HL-60 (cell line): ENCODE data around the gene HACL1.

Experiments
- DNase-seq, 2 experiments: peaks; one replicate each; pipeline ENCODE4 v3.0.0-alpha.2; 2010 to 2020; ENCODE audit warnings: low read depth in 1 of 2, low spot score in 1 of 2
- H3K27ac ChIP-seq: fragments of 250-450 bp; sonication (Bioruptor Pico); replicated peaks from 2 replicates; pipeline ENCODE4 v1.5.1; 2020; ENCODE audit warnings: mild to moderate bottlenecking, moderate library complexity
- H3K27me3 ChIP-seq: fragments of 250-450 bp; sonication (Bioruptor Pico); 2 replicates; pipeline ENCODE4 v1.5.1; 2021; ENCODE audit warnings: mild to moderate bottlenecking, moderate library complexity; ENCODE audit not compliant: insufficient read depth, poor library complexity, severe bottlenecking
- H3K4me3 ChIP-seq: replicated peaks from 2 replicates; pipeline ENCODE4 v1.5.1; 2011; ENCODE audit warnings: mild to moderate bottlenecking, control low read depth, low read length; ENCODE audit not compliant: insufficient read depth
- CTCF ChIP-seq: IDR thresholded peaks from one replicate; pipeline ENCODE4 v1.5.1; 2011; ENCODE audit warnings: low read length, control low read depth, inconsistent platforms; ENCODE audit not compliant: insufficient read depth
- GABPA ChIP-seq: IDR thresholded peaks from 2 replicates; pipeline ENCODE4 v1.6.1; 2012; ENCODE audit warnings: low read depth
- POLR2AphosphoS5 ChIP-seq: IDR thresholded peaks from 2 replicates; pipeline ENCODE4 v1.6.1; 2012; ENCODE audit warnings: low read depth
- REST ChIP-seq: IDR thresholded peaks from 2 replicates; pipeline ENCODE4 v1.6.1; 2012; ENCODE audit warnings: low read depth; ENCODE audit not compliant: insufficient replicate concordance
- SPI1 ChIP-seq: IDR thresholded peaks from 2 replicates; pipeline ENCODE4 v1.6.1; 2012; ENCODE audit warnings: low read depth, mild to moderate bottlenecking, borderline replicate concordance

The HACL1 gene

GRCh38 chr3:15520804-15521572, 80.4 kb downstream of the HACL1 start:
- Histone ChIP-seq H3K27me3 (no peaks in the 10 kb centered on the region), H3K4me3 (peak overlapping the region; percentile 21), H3K27ac (no peak overlapping the region)
- TF ChIP-seq CTCF = no peak
- no peak for TF ChIP-seq REST
- peak in 1 of 2 experiments; percentile 45 for DNase-seq

- Histone ChIP-seq H3K27ac (no peak overlapping the region), H3K27me3 (no peaks in the 10 kb centered on the region), H3K4me3 (no peak overlapping the region)
- TF ChIP-seq CTCF (no peak), SPI1 (no peak), GABPA (no peak)
- DNase-seq = no peak
Observed at GRCh38 chr3:15520185-15520584, 81.2 kb downstream of the HACL1 start.

GRCh38 chr3:15519096-15519495, 82.3 kb downstream of the HACL1 start:
- Histone ChIP-seq H3K27ac (no peak overlapping the region), H3K27me3 (no peaks in the 10 kb centered on the region), H3K4me3 (no peak overlapping the region)
- DNase-seq = no peak
- TF ChIP-seq SPI1 = no peak
- no peak for TF ChIP-seq GABPA
- TF ChIP-seq CTCF = no peak
- no peak for TF ChIP-seq POLR2AphosphoS5
- TF ChIP-seq REST = no peak

- Histone ChIP-seq H3K27me3 (no peaks in the 10 kb centered on the region), H3K4me3 (no peak overlapping the region), H3K27ac (no peak overlapping the region)
- TF ChIP-seq GABPA = no peak
- no peak for TF ChIP-seq REST
- no peak for DNase-seq
Observed at GRCh38 chr3:15514663-15515340, 86.6 kb downstream of the HACL1 start.
